Measurements from ENCODE around the gene DTL.

Gene DTL

DNA sequence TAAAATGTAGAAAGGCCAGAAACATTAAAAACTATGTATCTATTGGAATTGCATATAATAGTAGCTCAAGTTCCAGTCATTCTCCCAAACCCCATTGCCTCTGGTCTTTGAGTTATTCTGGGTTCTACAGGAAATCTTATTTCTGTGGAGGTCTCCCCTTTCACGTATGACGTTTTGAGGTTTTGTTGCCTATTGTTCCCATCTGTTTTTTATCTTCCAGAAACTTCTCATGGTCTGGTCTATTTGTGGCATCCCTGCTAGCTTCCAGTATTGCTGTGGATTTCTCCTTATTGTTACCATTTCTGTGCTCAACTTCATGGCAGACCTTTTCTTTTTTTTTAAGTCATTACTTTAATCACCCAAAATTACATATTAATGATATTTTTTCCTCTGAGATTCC lies 43.3 kb downstream of the DTL start:
- DNase-seq (ENCODE audit: low read depth) = no peak
- TF ChIP-seq, protein P1, sequence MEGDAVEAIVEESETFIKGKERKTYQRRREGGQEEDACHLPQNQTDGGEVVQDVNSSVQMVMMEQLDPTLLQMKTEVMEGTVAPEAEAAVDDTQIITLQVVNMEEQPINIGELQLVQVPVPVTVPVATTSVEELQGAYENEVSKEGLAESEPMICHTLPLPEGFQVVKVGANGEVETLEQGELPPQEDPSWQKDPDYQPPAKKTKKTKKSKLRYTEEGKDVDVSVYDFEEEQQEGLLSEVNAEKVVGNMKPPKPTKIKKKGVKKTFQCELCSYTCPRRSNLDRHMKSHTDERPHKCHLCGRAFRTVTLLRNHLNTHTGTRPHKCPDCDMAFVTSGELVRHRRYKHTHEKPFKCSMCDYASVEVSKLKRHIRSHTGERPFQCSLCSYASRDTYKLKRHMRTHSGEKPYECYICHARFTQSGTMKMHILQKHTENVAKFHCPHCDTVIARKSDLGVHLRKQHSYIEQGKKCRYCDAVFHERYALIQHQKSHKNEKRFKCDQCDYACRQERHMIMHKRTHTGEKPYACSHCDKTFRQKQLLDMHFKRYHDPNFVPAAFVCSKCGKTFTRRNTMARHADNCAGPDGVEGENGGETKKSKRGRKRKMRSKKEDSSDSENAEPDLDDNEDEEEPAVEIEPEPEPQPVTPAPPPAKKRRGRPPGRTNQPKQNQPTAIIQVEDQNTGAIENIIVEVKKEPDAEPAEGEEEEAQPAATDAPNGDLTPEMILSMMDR (IDR thresholded peaks at IDR 0.05; ENCODE audit: low read depth, low read length, missing control alignments) = no peak
- no peak overlapping the region for H3K4me3 ChIP-seq (ENCODE audit: low read depth, low read length)
- in situ Hi-C loops (cut with HindIII; ENCODE audit: low sequenced_read_pairs) = loop anchor here (5.0 kb wide), 1 partner anchor 383 kb away; no protein-coding TSS in a partner anchor

DNA sequence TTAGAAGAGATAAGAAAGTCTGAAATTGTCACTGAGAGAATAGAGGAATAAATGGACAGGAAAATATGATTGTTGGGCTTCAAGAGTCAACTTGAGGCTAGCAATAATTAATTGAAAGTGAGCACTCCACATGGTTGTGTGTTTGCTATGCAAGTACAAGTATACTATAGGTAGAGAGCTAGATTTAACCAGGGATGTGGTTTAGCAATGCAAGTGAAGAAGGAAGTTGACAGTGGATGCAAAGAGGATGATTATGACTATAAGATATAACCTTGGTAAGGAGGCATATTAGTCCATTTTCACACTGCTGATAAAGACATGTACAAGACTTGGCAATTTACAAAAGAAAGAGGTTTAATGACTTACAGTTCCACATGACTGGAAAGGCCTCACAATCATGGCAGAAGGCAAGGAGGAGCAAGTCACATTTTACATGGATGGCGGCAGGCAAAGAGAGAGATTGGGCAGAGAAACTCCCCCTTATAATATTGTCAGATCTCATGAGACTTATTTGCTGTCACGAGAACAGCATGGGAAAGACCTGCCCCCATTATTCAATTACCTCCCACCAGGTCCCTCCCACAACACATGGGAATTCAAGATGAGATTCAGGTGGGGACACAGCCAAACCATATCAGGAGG lies 47.3 kb downstream of the DTL start:
- no peak overlapping the region for H3K4me3 ChIP-seq (ENCODE audit: low read depth, low read length)
- TF ChIP-seq, protein P1 (IDR thresholded peaks at IDR 0.05; ENCODE audit: low read depth, low read length, missing control alignments) = no peak
- DNase-seq (ENCODE audit: low read depth) = no peak
- in situ Hi-C loops (cut with HindIII; ENCODE audit: low sequenced_read_pairs) = no loop called here

DNA sequence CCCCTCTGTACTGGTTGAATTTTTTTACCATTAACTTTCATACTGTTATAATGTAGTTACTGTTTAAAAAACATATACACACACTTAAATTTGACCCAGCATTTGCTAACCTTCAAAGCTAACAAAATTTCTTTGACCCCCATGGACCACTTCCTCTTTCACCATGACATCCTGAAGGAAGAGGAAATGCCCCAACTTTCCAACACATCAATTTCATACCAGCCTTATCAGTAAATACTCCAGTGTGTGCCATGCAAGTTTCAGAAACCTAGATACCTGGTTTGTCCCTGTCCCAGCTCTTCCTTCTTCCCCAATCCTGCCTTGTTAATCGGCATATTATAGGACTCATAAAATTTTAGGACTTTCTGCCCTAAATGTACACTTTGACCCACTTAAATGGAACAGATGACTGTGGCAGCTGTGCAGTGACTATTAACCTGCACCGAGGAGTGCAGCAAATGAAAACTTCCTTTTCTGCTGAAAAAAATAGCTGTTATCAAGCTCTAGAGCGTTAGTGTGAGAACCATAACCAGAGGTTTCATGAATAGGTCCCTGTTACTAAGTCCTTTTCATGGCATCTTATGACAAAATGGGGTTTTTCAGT lies 54.1 kb downstream of the DTL start:
- H3K4me3 ChIP-seq (ENCODE audit: low read depth, low read length) = no peak overlapping the region
- DNase-seq (ENCODE audit: low read depth) = no peak
- in situ Hi-C loops (cut with HindIII; ENCODE audit: low sequenced_read_pairs) = no loop called here
- TF ChIP-seq, protein P1 (IDR thresholded peaks at IDR 0.05; ENCODE audit: low read depth, low read length, missing control alignments) = no peak

DNA sequence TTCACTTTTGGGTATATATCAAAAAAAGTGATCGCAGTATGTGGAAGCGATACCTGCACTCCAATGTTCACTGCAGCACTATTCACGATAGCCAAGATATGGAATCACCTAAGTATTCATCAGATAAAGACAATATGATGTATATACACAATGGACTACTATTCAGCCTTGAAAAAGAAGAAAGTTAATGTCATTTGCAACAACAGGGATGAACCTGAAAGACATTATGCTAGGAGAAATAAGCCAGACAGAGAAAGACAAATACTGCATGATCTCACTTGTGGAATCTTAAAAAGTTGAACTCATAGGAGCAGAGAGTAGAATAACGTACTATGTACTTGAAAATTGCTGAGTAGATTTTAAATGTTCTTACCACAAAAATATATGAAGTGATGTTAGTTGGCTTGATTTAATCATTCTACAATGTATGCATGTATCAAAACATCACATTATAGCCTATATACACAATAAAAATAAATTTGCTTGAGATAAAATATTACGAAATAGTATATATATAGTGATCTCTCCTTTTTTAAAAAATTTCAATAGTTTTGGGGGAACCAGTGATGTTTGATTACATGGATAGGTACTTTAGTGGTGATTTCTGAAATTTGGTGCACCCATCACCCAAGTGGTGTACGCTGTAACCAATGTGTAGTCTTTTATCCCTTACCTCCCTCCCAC lies 56.0 kb downstream of the DTL start:
- in situ Hi-C loops (cut with HindIII; ENCODE audit: low sequenced_read_pairs) = no loop called here
- no peak overlapping the region for H3K4me3 ChIP-seq (ENCODE audit: low read depth, low read length)
- DNase-seq (ENCODE audit: low read depth) = no peak
- TF ChIP-seq, protein P1 (IDR thresholded peaks at IDR 0.05; ENCODE audit: low read depth, low read length, missing control alignments) = no peak

DNA sequence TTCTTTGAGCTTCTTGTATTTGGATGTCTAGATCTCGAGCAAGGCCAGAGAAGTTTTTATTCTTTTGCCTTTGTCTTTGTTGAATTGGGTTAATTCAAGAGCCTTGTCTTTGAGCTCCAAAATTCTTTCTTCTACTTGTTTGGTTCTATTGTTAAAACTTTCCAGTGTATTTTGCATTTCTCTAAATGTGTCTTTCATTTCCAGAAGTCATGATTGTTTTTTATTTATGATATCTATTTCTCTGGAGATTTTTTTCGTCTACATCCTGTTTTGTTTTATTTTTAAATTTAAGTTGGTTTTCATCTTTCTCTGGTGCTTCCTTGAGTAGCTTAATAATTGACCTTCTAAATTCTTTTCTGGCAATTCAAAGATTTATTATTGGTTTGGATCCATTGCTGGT lies 61.8 kb downstream of the DTL start:
- in situ Hi-C loops (cut with HindIII; ENCODE audit: low sequenced_read_pairs) = no loop called here
- DNase-seq (ENCODE audit: low read depth) = no peak
- H3K4me3 ChIP-seq (ENCODE audit: low read depth, low read length) = no peak overlapping the region
- TF ChIP-seq, protein P1 (IDR thresholded peaks at IDR 0.05; ENCODE audit: low read depth, low read length, missing control alignments) = no peak

DNA sequence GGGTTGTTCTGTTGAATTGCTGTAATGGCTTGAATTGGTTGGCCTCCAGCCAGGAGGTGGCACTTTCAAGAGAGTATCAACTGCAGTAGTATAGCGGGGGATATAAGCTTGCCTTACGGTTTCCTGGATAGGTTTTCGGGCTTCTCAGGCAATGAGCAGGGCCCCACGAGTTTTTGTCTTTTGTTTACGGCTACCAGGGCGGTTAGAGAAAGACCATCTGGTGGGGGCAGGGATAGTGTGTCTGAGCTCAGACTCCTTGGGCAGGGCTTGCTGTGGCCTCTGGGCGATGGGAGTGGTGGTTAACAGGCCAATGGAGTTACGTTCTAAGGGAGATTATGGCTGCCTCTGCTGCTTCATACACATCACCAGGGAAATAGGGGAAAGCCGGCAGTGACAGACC lies 62.8 kb downstream of the DTL start:
- no peak overlapping the region for H3K4me3 ChIP-seq (ENCODE audit: low read depth, low read length)
- TF ChIP-seq, protein P1 (IDR thresholded peaks at IDR 0.05; ENCODE audit: low read depth, low read length, missing control alignments) = no peak
- in situ Hi-C loops (cut with HindIII; ENCODE audit: low sequenced_read_pairs) = no loop called here

More for the DNA sequence above, 62.8 kb downstream of the DTL start:
- no peak for DNase-seq (ENCODE audit: low read depth)
